ENCODE data around the gene BHLHE23. TPM values are rescaled to one million over a fixed set of nuclear protein-coding genes. Genes with fewer than 3 reads are reported as not detected.

BHLHE23 gene
- total RNA-seq, result not detected

DNA sequence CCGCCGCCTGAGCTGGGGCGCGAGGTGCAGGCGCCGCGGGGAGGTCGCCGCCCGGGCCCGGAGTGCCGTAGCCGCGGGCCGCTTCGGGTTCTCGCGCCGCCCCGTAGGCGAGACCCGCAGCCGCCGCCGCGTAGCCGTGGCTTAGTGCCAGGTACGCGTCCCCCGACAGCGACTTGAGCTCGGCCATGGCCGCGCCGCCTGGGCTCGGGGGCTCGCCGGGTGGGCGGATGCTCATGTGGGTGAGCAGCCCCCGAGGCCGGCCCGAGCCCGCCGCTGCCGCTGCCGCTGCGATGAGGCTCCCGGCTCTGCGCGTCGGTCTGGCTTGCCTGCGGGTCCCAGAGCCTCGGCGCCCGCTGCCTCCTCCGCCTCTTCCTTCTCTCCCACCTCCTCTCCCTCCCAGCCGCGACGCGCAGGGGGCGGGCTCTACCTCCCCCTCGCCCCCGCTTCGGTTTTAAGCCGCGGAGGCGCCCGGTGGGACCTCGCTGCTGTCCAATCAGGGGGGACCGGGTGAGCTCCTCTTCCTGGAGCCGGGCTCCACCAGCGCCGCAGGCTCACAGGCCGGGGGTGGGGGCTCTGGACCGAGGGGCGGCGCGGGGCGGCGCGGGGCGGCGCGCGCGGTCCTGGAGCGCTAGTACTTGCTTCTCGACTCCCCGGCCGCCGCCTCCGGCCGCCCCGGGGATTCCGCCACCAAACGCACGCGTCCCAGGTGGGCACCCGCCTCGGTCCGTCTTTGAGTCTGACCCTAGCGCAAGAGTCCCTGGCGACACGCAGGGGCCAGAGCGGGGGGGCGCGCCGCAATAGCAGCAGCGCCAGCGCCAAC, at the start of gene BHLHE23:
BHLHE23 (minus strand) TSS at position 425 of the 820 bp plus-strand sequence; CDS start at position 235, 190 bp downstream.
- Histone ChIP-seq H3K4me1 (ENCODE audit: insufficient read depth, low read length) (peaks cover 30% of the 10 kb centered on the region), H3K27me3 (ENCODE audit: insufficient read depth, low read length) (peaks cover 81% of the 10 kb centered on the region), H3K9me3 (ENCODE audit: low read depth, low read length) (no peaks in the 10 kb centered on the region), H3K4me3 (ENCODE audit: low read length) (no peak within 1 kb of the TSS)

DNA sequence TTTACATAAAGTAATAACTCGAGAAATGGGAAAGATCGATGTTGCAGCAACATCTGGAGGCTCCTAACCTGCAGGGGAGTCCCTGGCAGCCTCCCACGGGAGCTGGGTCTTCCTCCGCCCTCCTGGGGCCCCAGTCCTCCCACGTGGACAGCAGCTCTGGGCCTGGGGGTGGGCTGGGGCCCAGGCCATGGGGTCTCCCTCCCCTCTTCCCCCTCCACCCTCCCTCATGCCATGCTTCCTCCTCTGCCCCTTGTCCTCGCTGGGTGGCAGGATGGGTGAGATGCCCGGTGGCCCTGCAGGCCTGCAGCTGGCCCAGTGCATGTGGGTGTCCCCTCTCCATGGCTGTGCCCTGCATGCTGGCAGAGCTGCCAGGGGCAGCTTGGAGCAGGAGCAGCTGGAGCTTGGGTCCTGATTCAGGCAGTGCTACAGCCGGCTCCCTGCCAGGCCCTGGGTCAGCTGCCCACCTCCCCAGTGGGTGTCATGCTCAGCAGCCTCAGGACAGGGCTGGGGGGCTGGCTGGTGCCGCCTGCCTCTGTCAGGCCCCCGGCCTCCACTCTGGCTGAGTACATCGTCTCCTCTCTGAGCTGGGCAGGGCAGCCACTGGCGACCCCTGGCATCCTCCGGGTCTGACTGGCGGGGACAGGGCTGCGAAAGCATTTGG, 48.9 kb upstream of the BHLHE23 start:
- peaks cover 5% of the 10 kb centered on the region for H3K27me3 ChIP-seq (ENCODE audit: insufficient read depth, low read length)
- H3K4me3 ChIP-seq (ENCODE audit: low read length), result no peak overlapping the region
- H3K4me1 ChIP-seq (ENCODE audit: insufficient read depth, low read length), result no peaks in the 10 kb centered on the region
- peaks cover 4% of the 10 kb centered on the region for H3K9me3 ChIP-seq (ENCODE audit: low read depth, low read length)

DNA sequence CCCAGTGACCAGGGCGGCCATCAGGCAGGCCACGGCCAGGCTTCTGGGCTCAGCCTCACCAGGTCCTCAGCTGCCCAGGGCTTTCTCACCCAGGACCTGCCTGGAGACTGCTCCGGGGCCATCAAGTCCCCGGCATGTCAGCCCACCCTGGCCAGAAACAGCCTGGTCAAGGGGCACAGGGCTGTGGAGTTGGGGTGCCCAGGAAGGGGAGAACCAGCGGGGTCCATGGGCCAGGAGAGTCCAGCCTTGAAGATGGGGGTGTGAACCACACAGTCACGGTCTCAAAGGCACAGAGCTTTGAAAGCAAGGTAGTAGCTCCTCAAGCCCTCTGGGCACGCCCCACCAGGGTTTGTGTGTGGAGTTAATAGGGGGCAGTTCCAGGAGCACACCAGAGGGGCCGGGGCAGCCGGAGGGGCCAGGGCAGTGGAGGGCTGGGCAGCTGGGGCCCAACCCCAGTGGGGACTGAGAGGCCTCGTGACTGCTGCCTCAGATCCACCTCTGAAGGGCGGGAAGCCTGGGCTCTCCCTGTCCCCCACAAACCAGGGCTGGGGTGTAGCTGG, 48.0 kb upstream of the BHLHE23 start:
- H3K4me3 ChIP-seq (ENCODE audit: low read length), result no peak overlapping the region
- no peaks in the 10 kb centered on the region for H3K4me1 ChIP-seq (ENCODE audit: insufficient read depth, low read length)
- peaks cover 5% of the 10 kb centered on the region for H3K27me3 ChIP-seq (ENCODE audit: insufficient read depth, low read length)
- H3K9me3 ChIP-seq (ENCODE audit: low read depth, low read length), result peaks cover 4% of the 10 kb centered on the region

DNA sequence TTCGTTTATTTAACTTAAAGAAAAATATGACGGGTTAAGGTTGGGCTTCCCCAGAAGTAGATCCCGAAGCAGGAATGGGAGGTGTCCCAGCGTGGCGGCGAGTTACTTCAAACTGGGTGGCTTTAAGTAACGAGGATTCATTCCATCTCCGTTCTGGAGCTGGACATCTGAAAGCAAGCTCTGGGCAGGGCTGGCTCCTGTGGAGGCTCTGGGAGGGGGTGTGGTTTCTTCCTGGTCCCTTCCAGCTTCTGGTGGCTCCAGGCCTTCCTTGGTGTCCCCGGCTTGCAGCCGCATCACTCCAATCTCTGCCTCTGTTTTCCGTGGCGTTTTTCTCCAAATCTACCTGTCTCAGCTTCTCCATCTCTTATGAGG, 47.3 kb upstream of the BHLHE23 start:
- no peaks in the 10 kb centered on the region for H3K4me1 ChIP-seq (ENCODE audit: insufficient read depth, low read length)
- H3K4me3 ChIP-seq (ENCODE audit: low read length), result no peak overlapping the region
- peaks cover 4% of the 10 kb centered on the region for H3K9me3 ChIP-seq (ENCODE audit: low read depth, low read length)
- peaks cover 5% of the 10 kb centered on the region for H3K27me3 ChIP-seq (ENCODE audit: insufficient read depth, low read length)

DNA sequence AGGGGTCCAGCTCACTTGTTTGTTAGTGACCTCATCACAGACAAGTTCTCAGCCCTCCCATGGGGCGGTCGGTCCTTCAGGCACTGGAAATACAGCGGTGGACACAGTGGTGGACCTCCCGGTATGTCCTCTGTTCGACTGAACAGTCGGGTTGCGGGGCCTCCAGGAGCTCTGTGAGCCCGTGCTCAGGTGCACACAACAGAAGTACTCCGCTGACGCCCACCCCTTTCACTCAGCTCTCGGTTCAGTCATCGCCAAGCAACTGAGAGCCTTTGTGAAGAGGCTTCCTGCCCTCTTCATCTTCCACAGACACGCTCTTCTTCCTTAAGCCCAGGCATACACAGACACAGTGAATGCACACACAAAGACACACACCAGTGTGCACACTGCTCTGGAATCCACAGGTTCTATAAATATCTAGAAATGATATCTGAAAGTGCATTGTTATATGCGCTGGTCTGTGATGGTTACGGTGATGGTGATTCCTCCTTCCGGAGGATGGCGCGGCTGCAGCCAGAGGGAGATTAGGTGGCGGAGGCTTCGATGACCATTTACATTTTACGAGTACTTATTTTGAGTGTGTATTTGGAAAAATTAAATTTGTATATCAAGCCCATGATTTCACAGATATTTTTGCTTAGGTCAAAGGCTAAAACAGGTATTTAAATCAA, 46.8 kb upstream of the BHLHE23 start:
- Histone ChIP-seq H3K9me3 (ENCODE audit: low read depth, low read length) (peaks cover 4% of the 10 kb centered on the region), H3K4me1 (ENCODE audit: insufficient read depth, low read length) (no peaks in the 10 kb centered on the region), H3K27me3 (ENCODE audit: insufficient read depth, low read length) (peaks cover 5% of the 10 kb centered on the region), H3K4me3 (ENCODE audit: low read length) (no peak overlapping the region)

DNA sequence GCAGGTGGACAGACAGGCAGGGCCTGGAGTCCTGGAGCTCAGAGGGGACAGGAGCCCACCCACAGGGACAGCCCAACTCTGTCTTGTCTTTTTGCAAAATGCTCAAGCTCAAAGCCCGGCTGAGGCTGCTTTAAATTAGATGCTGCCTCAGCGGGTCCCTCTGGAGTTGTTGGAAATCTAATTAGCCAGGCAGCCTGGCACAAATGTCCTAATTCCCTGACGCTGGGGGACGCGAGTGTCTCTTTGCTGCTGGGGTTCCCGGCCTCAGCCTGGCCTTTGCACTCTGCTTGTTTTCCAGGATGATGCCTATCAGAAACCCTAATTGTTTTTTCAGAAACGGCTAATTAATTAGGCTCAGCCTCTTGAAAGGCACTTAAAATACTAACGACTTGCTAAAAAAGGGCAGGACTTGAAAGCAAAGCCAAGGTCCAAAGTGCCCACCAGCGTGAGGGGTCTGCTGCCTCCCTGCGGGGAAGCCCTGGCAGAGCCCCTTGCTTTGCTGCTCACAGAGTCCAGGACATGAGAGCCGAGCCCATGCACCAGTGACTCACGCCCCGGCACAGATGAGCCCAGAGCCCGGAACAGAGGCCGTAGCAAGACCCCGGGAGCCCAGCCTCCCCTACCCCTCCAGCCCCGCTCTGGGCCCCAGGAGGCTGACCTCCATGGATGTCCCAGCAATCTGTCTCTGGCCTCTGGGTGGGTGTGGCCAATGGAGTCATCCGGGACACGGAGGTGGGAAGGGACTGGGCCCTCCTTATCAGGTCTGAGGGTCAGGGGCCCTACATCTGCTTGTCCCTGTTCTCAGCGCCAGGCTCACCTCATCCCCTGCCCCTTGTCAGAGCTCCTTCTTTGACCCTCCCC, 46.0 kb upstream of the BHLHE23 start:
- H3K27me3 ChIP-seq (ENCODE audit: insufficient read depth, low read length), result peaks cover 4% of the 10 kb centered on the region
- no peak overlapping the region for H3K4me3 ChIP-seq (ENCODE audit: low read length)
- peaks cover 4% of the 10 kb centered on the region for H3K9me3 ChIP-seq (ENCODE audit: low read depth, low read length)
- H3K4me1 ChIP-seq (ENCODE audit: insufficient read depth, low read length), result no peaks in the 10 kb centered on the region

DNA sequence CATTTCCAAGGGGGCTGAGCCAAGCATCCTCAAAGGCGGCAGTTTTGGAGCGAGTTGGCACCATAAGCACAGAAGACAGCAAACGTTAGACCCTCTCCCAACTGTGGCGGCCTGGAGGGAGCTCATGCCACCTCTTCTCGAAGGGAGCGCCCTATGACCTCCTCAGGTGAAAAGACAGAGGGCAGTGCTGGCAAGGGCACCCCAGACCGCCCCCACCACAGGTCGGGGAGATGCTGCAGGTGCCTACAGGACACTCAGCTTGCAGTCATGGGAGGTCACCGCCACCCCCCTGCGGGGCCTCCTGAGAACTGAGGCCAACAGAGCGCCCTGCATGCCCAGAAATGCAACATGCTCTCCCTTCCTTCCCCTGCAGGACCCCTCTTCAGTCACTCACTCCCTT, 45.1 kb upstream of the BHLHE23 start:
- Histone ChIP-seq H3K9me3 (ENCODE audit: low read depth, low read length) (peaks cover under 1% of the 10 kb centered on the region), H3K4me3 (ENCODE audit: low read length) (no peak overlapping the region), H3K27me3 (ENCODE audit: insufficient read depth, low read length) (no peaks in the 10 kb centered on the region), H3K4me1 (ENCODE audit: insufficient read depth, low read length) (no peaks in the 10 kb centered on the region)

DNA sequence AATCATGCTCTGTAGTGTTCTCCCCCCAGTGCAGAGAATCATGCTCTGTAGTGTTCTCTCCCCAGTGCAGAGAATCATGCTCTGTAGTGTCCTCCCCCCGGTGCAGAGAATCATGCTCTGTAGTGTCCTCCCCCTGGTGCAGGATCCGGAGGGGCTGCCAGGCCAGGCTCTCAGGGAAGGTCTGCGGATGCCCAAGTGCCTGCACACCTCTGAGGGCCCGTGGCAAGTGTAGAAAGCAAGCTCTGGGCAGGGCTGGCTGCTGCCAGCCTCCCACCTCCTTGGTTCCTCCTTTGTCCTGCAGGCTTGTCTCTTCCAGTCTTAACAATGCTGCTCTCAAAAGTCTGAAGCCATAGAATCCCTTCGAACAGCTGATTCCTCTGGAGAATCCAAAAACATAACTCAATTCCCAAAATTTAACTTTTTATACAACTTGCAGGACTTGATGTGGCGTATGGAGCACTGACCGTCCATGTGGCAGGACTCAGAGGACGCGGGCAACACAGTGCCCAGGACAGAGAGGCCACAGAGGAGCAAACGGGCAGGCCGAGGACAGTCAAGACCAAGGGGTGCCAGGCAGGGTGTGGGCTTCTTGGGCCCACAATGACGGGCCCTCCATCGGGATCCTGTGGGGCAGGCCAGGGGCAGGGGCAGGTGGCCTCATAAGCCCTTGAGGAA, 44.6 kb upstream of the BHLHE23 start:
- Histone ChIP-seq H3K4me1 (ENCODE audit: insufficient read depth, low read length) (no peaks in the 10 kb centered on the region), H3K27me3 (ENCODE audit: insufficient read depth, low read length) (no peaks in the 10 kb centered on the region), H3K9me3 (ENCODE audit: low read depth, low read length) (no peaks in the 10 kb centered on the region), H3K4me3 (ENCODE audit: low read length) (no peak overlapping the region)

DNA sequence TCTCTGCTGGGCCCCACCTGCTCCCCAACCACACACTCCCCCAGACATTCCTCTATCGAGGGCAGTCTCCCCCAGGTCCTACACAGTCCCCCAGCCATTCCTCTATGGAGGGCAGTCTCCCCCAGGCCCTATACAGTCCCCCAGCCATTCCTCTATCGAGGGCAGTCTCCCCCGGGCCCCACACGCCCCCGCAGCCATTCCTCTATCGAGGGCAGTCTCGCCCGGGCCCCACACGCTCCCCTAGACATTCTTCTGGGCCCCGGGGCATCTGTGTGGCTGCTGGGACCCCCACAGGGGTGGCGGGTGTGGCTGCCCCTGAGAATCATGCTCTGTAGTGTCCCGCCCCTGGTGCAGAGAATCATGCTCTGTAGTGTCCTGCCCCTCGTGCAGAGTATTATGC, 43.6 kb upstream of the BHLHE23 start:
- Histone ChIP-seq H3K27me3 (ENCODE audit: insufficient read depth, low read length) (no peaks in the 10 kb centered on the region), H3K4me1 (ENCODE audit: insufficient read depth, low read length) (no peaks in the 10 kb centered on the region), H3K9me3 (ENCODE audit: low read depth, low read length) (no peaks in the 10 kb centered on the region), H3K4me3 (ENCODE audit: low read length) (no peak overlapping the region)

DNA sequence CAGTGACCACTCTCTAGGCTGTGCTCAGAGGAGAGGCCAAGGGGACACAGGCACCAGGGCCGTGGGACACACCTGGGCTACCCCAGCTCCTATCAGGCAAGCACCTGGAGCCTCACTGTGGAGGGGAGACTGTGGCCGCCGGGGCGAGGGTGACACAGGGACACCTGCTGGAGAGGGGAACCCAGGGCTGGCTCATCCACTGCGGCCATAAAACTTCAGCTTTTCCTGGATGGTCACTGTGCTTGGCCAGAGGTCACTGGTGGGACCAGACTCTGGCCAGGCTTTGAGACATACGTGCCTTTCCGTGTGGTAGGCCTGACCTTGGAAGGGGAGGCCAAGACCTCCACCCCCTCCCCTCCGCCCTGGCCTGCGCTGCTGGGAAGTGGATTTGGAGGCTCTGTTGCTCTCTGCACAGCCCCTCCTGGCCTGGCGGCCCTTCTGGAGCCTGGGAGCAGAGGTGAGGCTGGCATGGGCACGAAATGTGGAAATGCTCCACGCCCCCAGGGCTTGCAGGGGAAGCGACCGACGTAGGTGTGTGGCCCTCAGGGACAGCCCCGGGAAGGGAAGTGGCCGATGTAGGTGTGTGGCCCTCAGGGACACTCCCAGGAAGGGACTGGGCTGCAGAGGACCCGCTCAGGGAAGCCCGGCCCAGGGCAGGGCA, 42.9 kb upstream of the BHLHE23 start:
- Histone ChIP-seq H3K4me3 (ENCODE audit: low read length) (no peak overlapping the region), H3K4me1 (ENCODE audit: insufficient read depth, low read length) (no peaks in the 10 kb centered on the region), H3K9me3 (ENCODE audit: low read depth, low read length) (no peaks in the 10 kb centered on the region), H3K27me3 (ENCODE audit: insufficient read depth, low read length) (no peaks in the 10 kb centered on the region)

DNA sequence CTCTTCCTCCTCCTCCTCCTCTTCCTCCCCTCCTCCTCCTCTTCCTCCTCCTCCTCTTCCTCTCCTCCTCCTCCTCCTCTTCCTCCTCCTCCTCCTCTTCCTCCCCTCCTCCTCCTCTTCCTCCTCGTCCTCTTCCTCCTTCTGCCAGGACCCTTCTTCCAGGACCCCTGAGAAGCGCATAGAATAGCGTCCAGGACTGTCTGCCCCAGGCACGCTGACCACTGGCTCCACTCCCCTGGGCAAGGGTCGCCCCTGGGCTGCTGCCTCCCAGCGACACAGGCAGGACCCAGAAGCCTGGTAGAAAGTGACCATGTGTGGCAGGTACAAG, 42.4 kb upstream of the BHLHE23 start:
- Histone ChIP-seq H3K4me1 (ENCODE audit: insufficient read depth, low read length) (no peaks in the 10 kb centered on the region), H3K9me3 (ENCODE audit: low read depth, low read length) (no peaks in the 10 kb centered on the region), H3K27me3 (ENCODE audit: insufficient read depth, low read length) (no peaks in the 10 kb centered on the region), H3K4me3 (ENCODE audit: low read length) (no peak overlapping the region)

DNA sequence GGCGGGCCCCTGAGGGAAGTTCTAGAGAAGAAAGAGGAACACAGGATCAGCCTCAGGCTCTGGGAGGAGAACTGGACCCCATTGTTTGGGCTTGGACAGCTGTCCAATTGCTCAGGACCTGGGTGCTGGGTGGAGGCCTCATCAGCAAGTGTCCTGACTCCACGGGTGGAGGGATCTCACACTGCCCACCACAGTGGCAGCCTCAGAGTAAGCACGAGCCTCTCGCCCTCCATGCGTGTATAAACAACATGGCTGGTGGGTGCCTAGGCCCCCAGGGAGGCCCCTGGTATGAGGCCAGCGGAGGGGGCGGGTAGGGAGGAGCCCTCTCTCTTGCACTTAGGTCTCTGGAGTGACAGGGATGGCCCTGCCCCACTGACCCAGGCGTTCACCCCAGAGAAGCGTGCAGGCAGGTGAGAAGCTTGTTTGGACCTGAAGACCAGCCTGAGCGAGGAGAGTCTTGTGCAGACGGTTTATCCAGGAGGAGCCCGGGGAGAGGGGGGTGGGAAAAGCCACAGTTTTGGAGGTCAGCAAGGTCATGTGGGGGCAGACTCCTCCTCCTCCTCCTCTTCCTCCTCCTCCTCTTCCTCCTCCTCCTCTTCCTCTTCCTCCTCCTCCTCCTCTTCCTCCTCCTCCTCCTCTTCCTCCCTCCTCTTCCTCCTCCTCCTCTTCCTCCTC, 41.9 kb upstream of the BHLHE23 start:
- Histone ChIP-seq H3K9me3 (ENCODE audit: low read depth, low read length) (no peaks in the 10 kb centered on the region), H3K4me1 (ENCODE audit: insufficient read depth, low read length) (no peaks in the 10 kb centered on the region), H3K4me3 (ENCODE audit: low read length) (no peak overlapping the region), H3K27me3 (ENCODE audit: insufficient read depth, low read length) (no peaks in the 10 kb centered on the region)

DNA sequence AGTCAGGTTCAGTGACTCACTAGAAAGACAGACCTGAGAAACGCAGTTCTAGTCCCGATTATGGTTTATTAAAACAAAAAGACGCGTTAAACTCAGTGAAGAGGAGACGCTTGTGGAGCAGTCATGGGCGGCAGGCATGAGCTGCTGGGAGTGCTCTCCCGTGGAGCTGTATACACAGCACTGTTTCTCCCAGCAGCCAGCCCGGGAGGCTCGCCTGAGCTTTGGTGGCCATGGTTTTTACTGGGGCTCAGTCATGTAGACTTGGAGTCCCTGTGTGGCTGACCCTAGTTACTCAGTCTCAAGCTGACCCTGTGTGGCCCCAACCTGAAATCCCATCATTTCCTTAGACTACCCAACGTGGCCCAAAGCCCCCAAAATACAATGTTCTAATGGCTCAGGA, 41.2 kb upstream of the BHLHE23 start:
- Histone ChIP-seq H3K4me1 (ENCODE audit: insufficient read depth, low read length) (no peaks in the 10 kb centered on the region), H3K4me3 (ENCODE audit: low read length) (no peak overlapping the region), H3K27me3 (ENCODE audit: insufficient read depth, low read length) (no peaks in the 10 kb centered on the region), H3K9me3 (ENCODE audit: low read depth, low read length) (no peaks in the 10 kb centered on the region)
